ENCODE data around the gene UNK. TPM values are rescaled to one million over a fixed set of nuclear protein-coding genes. Genes with fewer than 3 reads are reported as not detected.
A peak's percentile ranks its signal among the peaks of the same experiment; 100 is the strongest.

The UNK gene
- total and polyA plus RNA-seq, 2 of the 13 experiments (the other 11 are each of a cell fraction or from before 2014, with no cell fraction given) = 31.6 to 33.0 TPM

DNA sequence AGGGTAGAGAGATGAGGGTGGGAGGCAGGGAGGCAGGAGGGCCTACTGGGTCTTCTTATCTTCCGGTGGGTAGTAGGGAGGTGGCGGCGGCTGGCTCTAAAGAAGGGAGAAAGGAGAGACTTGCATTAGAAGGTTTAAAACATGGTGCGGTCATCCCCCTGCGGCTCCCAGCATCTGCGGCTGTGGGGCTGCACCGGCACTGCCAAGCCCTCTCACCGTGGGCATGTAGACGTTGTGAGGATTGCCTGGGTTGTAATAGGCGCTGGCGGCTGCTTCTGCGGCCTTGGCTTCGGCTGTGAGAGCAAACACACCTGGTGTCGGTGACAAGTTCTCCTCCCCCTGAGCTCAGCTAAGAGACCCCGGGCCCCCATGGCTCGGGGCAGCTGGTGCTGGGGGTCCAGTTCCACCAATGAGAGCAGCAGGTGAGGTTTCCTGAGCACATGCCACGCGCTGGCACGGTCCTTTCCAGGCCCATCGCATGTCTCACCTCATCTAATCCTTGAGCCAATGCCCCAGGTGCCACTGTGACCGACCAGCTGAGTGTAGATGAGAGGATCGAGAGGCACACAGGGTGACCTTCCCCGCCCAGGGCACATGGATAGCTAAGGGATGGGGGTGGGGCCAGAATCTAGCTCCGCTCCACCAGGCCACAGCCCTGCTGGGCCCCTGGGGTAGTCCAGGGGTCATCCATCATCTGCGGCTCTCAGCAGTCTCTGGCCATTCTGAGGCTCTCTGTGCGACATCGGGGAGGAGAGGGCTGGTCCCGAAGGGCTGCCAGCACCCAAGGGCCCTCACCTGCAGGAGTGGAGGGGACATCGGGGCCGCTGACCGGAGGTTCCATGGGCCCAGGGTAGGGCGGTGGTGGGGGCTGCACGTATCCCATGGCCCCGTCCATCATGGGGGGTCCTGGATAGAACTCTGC is 62.3 kb downstream of the UNK start (continued):
- TF ChIP-seq ZNF253 (CRISPR knock-in tag; IDR thresholded peaks at IDR 0.05; ENCODE audit: borderline replicate concordance) = peak; percentile 82; the same call in 1 of the 2 replicates
- peak; percentile 82; the same call in 1 of the 2 replicates for TF ChIP-seq ZNF614 (CRISPR knock-in tag; IDR thresholded peaks at IDR 0.05; ENCODE audit: borderline replicate concordance)
- no peak for TF ChIP-seq RORA (CRISPR knock-in tag; IDR thresholded peaks at IDR 0.05)
- peak; percentile 28; the same call in 1 of the 2 replicates for TF ChIP-seq ZSCAN9 (CRISPR knock-in tag; IDR thresholded peaks at IDR 0.05; ENCODE audit: borderline replicate concordance)
- no peak for TF ChIP-seq CHD4 (IDR thresholded peaks at IDR 0.05; ENCODE audit: borderline replicate concordance, low read length)
- no peak for TF ChIP-seq ISX (CRISPR knock-in tag; conservative IDR thresholded peaks at IDR 0.05)
- no peak for TF ChIP-seq ZNF382 (CRISPR knock-in tag; IDR thresholded peaks at IDR 0.05; ENCODE audit: borderline replicate concordance)
- TF ChIP-seq ZNF460 (CRISPR knock-in tag; IDR thresholded peaks at IDR 0.05; ENCODE audit: borderline replicate concordance) = peak; percentile 24; the same call in 1 of the 2 replicates
- TF ChIP-seq ZNF501 (CRISPR knock-in tag; IDR thresholded peaks at IDR 0.05) = peak; percentile 87
- no peak for TF ChIP-seq NAIF1 (CRISPR knock-in tag; IDR thresholded peaks at IDR 0.05; ENCODE audit: borderline replicate concordance)
- peak; percentile 98 for TF ChIP-seq ZNF747 (CRISPR knock-in tag; IDR thresholded peaks at IDR 0.05; ENCODE audit: borderline replicate concordance)
- no peak for TF ChIP-seq ATAD3A (CRISPR knock-in tag; IDR thresholded peaks at IDR 0.05)
- TF ChIP-seq SNAI1 (CRISPR knock-in tag; IDR thresholded peaks at IDR 0.05; ENCODE audit: borderline replicate concordance) = peak; percentile 87; the same call in 1 of the 2 replicates
- TF ChIP-seq, protein P1, sequence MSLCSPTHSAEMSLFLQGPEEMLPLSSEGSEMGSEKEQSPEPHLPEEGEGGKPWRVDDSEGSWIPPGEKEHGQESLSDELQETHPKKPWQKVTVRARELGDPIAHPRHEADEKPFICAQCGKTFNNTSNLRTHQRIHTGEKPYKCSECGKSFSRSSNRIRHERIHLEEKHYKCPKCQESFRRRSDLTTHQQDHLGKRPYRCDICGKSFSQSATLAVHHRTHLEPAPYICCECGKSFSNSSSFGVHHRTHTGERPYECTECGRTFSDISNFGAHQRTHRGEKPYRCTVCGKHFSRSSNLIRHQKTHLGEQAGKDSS (CRISPR knock-in tag; IDR thresholded peaks at IDR 0.05; ENCODE audit: borderline replicate concordance, low read depth) = peak; percentile 68; the same call in 1 of the 2 replicates
- TF ChIP-seq ZNF143 (CRISPR knock-in tag; IDR thresholded peaks at IDR 0.05) = peak; percentile 20; the same call in 1 of the 2 replicates
- peak; percentile 88 for TF ChIP-seq RXRB (CRISPR knock-in tag; IDR thresholded peaks at IDR 0.05; ENCODE audit: borderline replicate concordance)
- TF ChIP-seq ZFYVE20 (CRISPR knock-in tag; IDR thresholded peaks at IDR 0.05; ENCODE audit: borderline replicate concordance, low read depth) = no peak
- TF ChIP-seq MIER3 (CRISPR knock-in tag; IDR thresholded peaks at IDR 0.05; ENCODE audit: borderline replicate concordance) = peak; percentile 83; the same call in 1 of the 2 replicates
- TF ChIP-seq ZNF138 (CRISPR knock-in tag; IDR thresholded peaks at IDR 0.05; ENCODE audit: low read depth) = peak; percentile 92; the same call in 1 of the 2 replicates
- TF ChIP-seq, protein P2, sequence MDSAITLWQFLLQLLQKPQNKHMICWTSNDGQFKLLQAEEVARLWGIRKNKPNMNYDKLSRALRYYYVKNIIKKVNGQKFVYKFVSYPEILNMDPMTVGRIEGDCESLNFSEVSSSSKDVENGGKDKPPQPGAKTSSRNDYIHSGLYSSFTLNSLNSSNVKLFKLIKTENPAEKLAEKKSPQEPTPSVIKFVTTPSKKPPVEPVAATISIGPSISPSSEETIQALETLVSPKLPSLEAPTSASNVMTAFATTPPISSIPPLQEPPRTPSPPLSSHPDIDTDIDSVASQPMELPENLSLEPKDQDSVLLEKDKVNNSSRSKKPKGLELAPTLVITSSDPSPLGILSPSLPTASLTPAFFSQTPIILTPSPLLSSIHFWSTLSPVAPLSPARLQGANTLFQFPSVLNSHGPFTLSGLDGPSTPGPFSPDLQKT (CRISPR knock-in tag; IDR thresholded peaks at IDR 0.05; ENCODE audit: borderline replicate concordance) = no peak
- peak; percentile 85 for TF ChIP-seq GZF1 (CRISPR knock-in tag; IDR thresholded peaks at IDR 0.05)
- no peak for TF ChIP-seq TCF12 (IDR thresholded peaks at IDR 0.05)
- peak; percentile 98 for TF ChIP-seq TCF12 (CRISPR knock-in tag; IDR thresholded peaks at IDR 0.05)
- no peak for TF ChIP-seq RFX5 (IDR thresholded peaks at IDR 0.05; ENCODE audit: low read depth, low read length)
- peak; percentile 98; the same call in 1 of the 2 replicates for TF ChIP-seq ZNF703 (CRISPR knock-in tag; IDR thresholded peaks at IDR 0.05; ENCODE audit: borderline replicate concordance)
- no peak; the same call in 1 of the 2 replicates for TF ChIP-seq ZNF552 (CRISPR knock-in tag; IDR thresholded peaks at IDR 0.05; ENCODE audit: borderline replicate concordance)

Data from HepG2 (cell line).